K562 (cell line): ENCODE data around the gene TLR5. TPM values are rescaled to one million over a fixed set of nuclear protein-coding genes. Genes with fewer than 3 reads are reported as not detected.

Experiments
- ATAC-seq: fragments of 200-7000 bp; cut with Tn5 transposase; 3 replicates; pipeline ENCODE4 v1.9.1; 2020; ENCODE audit warnings: moderate library complexity
- BruUV-seq: library from RNA; stranded (reverse); fragments of 400-500 nt; replicated peaks from 2 replicates; lab custom pipeline; 2021; lab: Mats Ljungman, UMichigan
- CTCF ChIA-PET: fragments of 300-600 bp; formaldehyde crosslinking; extraction: SDS; loops from one replicate; lab custom pipeline; 2021; ENCODE audit warnings: low intra/inter-chr PET ratio; lab: Yijun Ruan, JAX
- POLR2A ChIA-PET: fragments of 300-600, 350-650 bp; sonication (Branson Sonifier 250); formaldehyde crosslinking; extraction: SDS; loops from one replicate; lab custom pipeline; 2021; ENCODE audit warnings: antibody characterized with exemption, inconsistent platforms; lab: Yijun Ruan, JAX
- DNase-seq, 4 experiments: peaks; one replicate each; pipeline versions ENCODE4 v3.0.0 to v3.0.0-alpha.2; 2011 to 2018; ENCODE audit warnings: low spot score in 3 of 4, mixed read lengths in 3 of 4; ENCODE audit errors: extremely low read depth in 1 of 4
- FAIRE-seq: peaks from 2 replicates; lab custom pipeline; 2011; peaks lifted over from hg19 to GRCh38; lab: Jason Lieb, UNC
- H2AFZ ChIP-seq: 2 replicates; pipeline ENCODE4 v1.6.0; 2011; ENCODE audit warnings: low read depth, low read length, control low read depth, inconsistent platforms
- H3K27ac ChIP-seq: fragments of 200-600 bp; 3 replicates; pipeline ENCODE4 v1.8.0; 2011; ENCODE audit warnings: low read depth, mild to moderate bottlenecking, control low read depth, inconsistent platforms, low read length, moderate library complexity, mixed read lengths; ENCODE audit errors: extremely low read depth
- H3K27me3 ChIP-seq, 2 experiments: fragments of 300-600 bp in 1 of 2; 2 replicates in 1 of 2; 3 replicates in 1 of 2; pipeline versions ENCODE4 v1.6.0 to v1.8.0; 2011; ENCODE audit warnings: inconsistent platforms in 2 of 2, low read length in 2 of 2, mild to moderate bottlenecking in 1 of 2, mixed read lengths in 1 of 2, moderate library complexity in 1 of 2; ENCODE audit not compliant: control insufficient read depth in 2 of 2, insufficient read depth in 2 of 2
- H3K36me3 ChIP-seq: fragments of 300-600 bp; 3 replicates; pipeline ENCODE4 v1.8.0; 2011; ENCODE audit warnings: mild to moderate bottlenecking, low read length, inconsistent platforms; ENCODE audit not compliant: control insufficient read depth, insufficient read depth
- H3K4me1 ChIP-seq, 2 experiments: fragments of 200-600 bp in 1 of 2; replicated peaks in 1 of 2; 2 replicates in 1 of 2; 3 replicates in 1 of 2; pipeline versions ENCODE4 v1.5.1 to v1.8.0; 2011; ENCODE audit warnings: inconsistent platforms in 2 of 2, low read length in 2 of 2, mild to moderate bottlenecking in 1 of 2, mixed read lengths in 1 of 2, moderate library complexity in 1 of 2; ENCODE audit not compliant: control insufficient read depth in 2 of 2, insufficient read depth in 2 of 2
- H3K4me2 ChIP-seq: 2 replicates; pipeline ENCODE4 v1.6.1; 2011; ENCODE audit warnings: low read length, control low read depth, inconsistent platforms, mixed read lengths; ENCODE audit not compliant: insufficient read depth
- H3K4me3 ChIP-seq: fragments of 200-600 bp; sonication (generic), shearing (Covaris generic); 2 replicates; pipeline ENCODE4 v1.5.1; 2016; ENCODE audit warnings: control low read depth, inconsistent platforms
- H3K79me2 ChIP-seq: fragments of 200-600 bp; 3 replicates; pipeline ENCODE4 v1.8.0; 2011; ENCODE audit warnings: low read length, inconsistent platforms; ENCODE audit not compliant: control insufficient read depth, insufficient read depth
- H3K9ac ChIP-seq, 2 experiments: 2 replicates each; pipeline versions ENCODE4 v1.6.0 to v1.6.1; 2011; ENCODE audit warnings: low read depth in 2 of 2, low read length in 2 of 2, control low read depth in 1 of 2, inconsistent platforms in 1 of 2, mild to moderate bottlenecking in 1 of 2, mixed read lengths in 1 of 2; ENCODE audit not compliant: insufficient read depth in 1 of 2
- H3K9me1 ChIP-seq: one replicate; pipeline ENCODE4 v1.6.0; 2011; ENCODE audit warnings: inconsistent platforms, mild to moderate bottlenecking, low read length, moderate library complexity; ENCODE audit not compliant: control insufficient read depth, insufficient read depth
- H3K9me3 ChIP-seq: replicated peaks from 2 replicates; pipeline ENCODE4 v1.5.1; 2011; ENCODE audit warnings: low read depth, low read length, inconsistent platforms; ENCODE audit not compliant: control insufficient read depth, insufficient read depth
- H4K20me1 ChIP-seq: replicated peaks from 2 replicates; pipeline ENCODE4 v1.6.1; 2011; ENCODE audit warnings: low read length, inconsistent platforms, mixed read lengths; ENCODE audit not compliant: control insufficient read depth, insufficient read depth
- ADNP ChIP-seq: fragments of 200-800 bp; sonication (Bioruptor generic); IDR thresholded peaks from 2 replicates; pipeline ENCODE4 v1.6.1; 2016; ENCODE audit warnings: missing genetic modification characterization, missing compliant biosample characterization
- BRD9 ChIP-seq: fragments of 450-650 bp; IDR thresholded peaks from 2 replicates; pipeline ENCODE4 v1.6.1; 2018; ENCODE audit warnings: low read depth; ENCODE audit not compliant: partially characterized antibody
- CHD4 ChIP-seq: fragments of 200-600 bp; sonication (generic); IDR thresholded peaks from 3 replicates; pipeline ENCODE4 v1.6.1; 2012; ENCODE audit warnings: low read depth, mild to moderate bottlenecking, mixed read lengths, low read length, inconsistent platforms; ENCODE audit not compliant: insufficient read depth, insufficient replicate concordance, poor library complexity, severe bottlenecking
- DDX20 ChIP-seq: fragments of 450-650 bp; IDR thresholded peaks from 2 replicates; pipeline ENCODE4 v1.6.1; 2016; ENCODE audit warnings: missing genetic modification characterization, low read depth, mild to moderate bottlenecking, missing compliant biosample characterization, moderate library complexity
- GTF2F1 ChIP-seq: IDR thresholded peaks from 2 replicates; pipeline ENCODE4 v1.6.1; 2011; ENCODE audit warnings: low read depth, low read length, improper control_type of control experiment
- GTF3C2 ChIP-seq: IDR thresholded peaks from 3 replicates; pipeline ENCODE4 v1.6.1; 2011; ENCODE audit warnings: borderline replicate concordance, mild to moderate bottlenecking, moderate library complexity; ENCODE audit not compliant: insufficient read length; ENCODE audit errors: extremely low read depth
- HMG20A ChIP-seq: fragments of 450-650 bp; formaldehyde crosslinking; conservative IDR thresholded peaks from 2 replicates; pipeline ENCODE4 v1.4.0; 2020; ENCODE audit warnings: mild to moderate bottlenecking, mixed read lengths
- HNRNPH1 ChIP-seq: fragments of 200-400 bp; formaldehyde crosslinking; optimal IDR thresholded peaks from 2 replicates; pipeline ENCODE3; 2017; ENCODE audit warnings: low read depth, mild to moderate bottlenecking, low read length, moderate library complexity
- KLF16 ChIP-seq: IDR thresholded peaks from 2 replicates; pipeline ENCODE4 v1.6.1; 2016; ENCODE audit warnings: antibody characterized with exemption
- NELFE ChIP-seq: IDR thresholded peaks from 2 replicates; pipeline ENCODE4 v1.6.1; 2011; ENCODE audit warnings: mild to moderate bottlenecking; ENCODE audit not compliant: insufficient read depth, insufficient read length
- THRB ChIP-seq: fragments of 450-650 bp; formaldehyde crosslinking; conservative IDR thresholded peaks from 2 replicates; pipeline ENCODE4 v1.4.0; 2022; ENCODE audit warnings: mild to moderate bottlenecking, missing genetic modification characterization
- ZFP30 ChIP-seq: fragments of 250-450 bp; sonication (Bioruptor Pico); IDR thresholded peaks from 2 replicates; pipeline ENCODE4 v1.8.0; 2022; ENCODE audit warnings: moderate library complexity, mild to moderate bottlenecking, inconsistent platforms, borderline replicate concordance
- ZNF282 ChIP-seq: sonication (generic); formaldehyde crosslinking; IDR thresholded peaks from 2 replicates; pipeline ENCODE4 v1.8.1; 2023; ENCODE audit warnings: missing genetic modification reagents
- ZNF707 ChIP-seq: fragments of 250-450 bp; sonication (Bioruptor Pico); conservative IDR thresholded peaks from 2 replicates; pipeline ENCODE4 v1.8.0; 2022; ENCODE audit warnings: inconsistent platforms, mild to moderate bottlenecking, moderate library complexity
- WGBS: fragments of 100-300 bp; shearing (Covaris generic); methylation state at CpG from one replicate; pipeline ENCODE4 v1.1.6; 2016; ENCODE audit warnings: low coverage, mixed read lengths; ENCODE audit not compliant: insufficient coverage; ENCODE audit errors: missing lambda C conversion rate; 5-methylcytosine and 5-hydroxymethylcytosine counted together
- in situ Hi-C: fragments of 300-500 bp; cut with MboI; formaldehyde crosslinking; loops from 4 replicates; pipeline ENCODE4 v1.15.0; 2018; ENCODE audit warnings: inconsistent platforms, mixed read lengths
- intact Hi-C: fragments of 100-400 bp; cut with micrococcal nuclease; formaldehyde crosslinking; loops from 2 replicates; pipeline ENCODE4 v1.14.2; 2022
- polyA plus RNA-seq, 8 experiments: library from polyadenylated mRNA; depleted of rRNA in 4 of 8; stranded (reverse) in 5 of 8; unstranded in 3 of 8; fragments of >200 nt; fragmentation: Nextera tagmentation in 2 of 8; fragmentation: Illumina TruSeq in 1 of 8; extraction: Ambion mirVana in 2 of 8; extraction: Trizol in 1 of 8; gene quantifications; 2 replicates each; pipeline versions ENCODE4 v1.2.1 to v1.2.3, GENCODE V29; 2011 to 2014; ENCODE audit warnings: inconsistent platforms in 1 of 8, missing spikeins in 1 of 8
- total RNA-seq, 7 experiments: library from RNA; depleted of rRNA in 6 of 7; stranded (reverse); fragments of >200 nt in 6 of 7; fragmentation: Illumina TruSeq in 2 of 7; extraction: Trizol in 2 of 7; gene quantifications; 2 replicates each; pipeline versions ENCODE4 v1.2.1 to v1.2.3, GENCODE V29; 2011 to 2021; ENCODE audit warnings: low replicate concordance in 1 of 7

Gene TLR5
- total and polyA plus RNA-seq, 9 of the 15 experiments (the other 6 are each of a cell fraction or from before 2014, with no cell fraction given), result 0.93 to 7.4 (median 1.9) TPM

- no TSS peak for BruUV-seq
- Histone ChIP-seq H3K36me3 (no peaks in the 10 kb centered on the region), H4K20me1 (no peaks in the 10 kb centered on the region; the same call in 1 of the 2 replicates), H3K4me3 (no peak overlapping the region), H3K79me2 (no peaks in the 10 kb centered on the region), H2AFZ (no peak overlapping the region), H3K9ac (no peak overlapping the region), H3K9me3 (no peaks in the 10 kb centered on the region), H3K27ac (no peak overlapping the region), H3K4me1 (no peaks in the 10 kb centered on the region), H3K9me1 (no peaks in the 10 kb centered on the region), H3K4me2 (no peak overlapping the region), H3K27me3 (peaks cover 0 to 14% of the 10 kb centered on the region in 2 experiments; a peak in 2 of 5 replicates)
- intact Hi-C loops (no loop called here), in situ Hi-C loops (no loop called here)
- ATAC-seq, result no peak
- POLR2A ChIA-PET, result no interaction called here
- FAIRE-seq, result no peak
- CTCF ChIA-PET, result no interaction called here
- DNase-seq, result no peak
- WGBS, result 3% methylated on average over 3 of the region's 4 CpGs
- TF ChIP-seq HNRNPH1 (no peak), HMG20A (CRISPR knock-in tag) (no peak), CHD4 (no peak), THRB (CRISPR knock-in tag) (no peak), GTF2F1 (no peak), BRD9 (no peak), ZFP30 (CRISPR knock-in tag) (no peak), ZNF282 (CRISPR knock-in tag) (no peak), NELFE (no peak), GTF3C2 (no peak), KLF16 (no peak), ADNP (tag) (no peak), ZNF707 (CRISPR knock-in tag) (no peak), DDX20 (tag) (no peak)
These were observed 47.2 kb downstream of the TLR5 start for GRCh38 chr1:223095870-223096269.
